Stomach (tissue), 9 donors: ENCODE results near the gene DOCK3. TPM values are rescaled to one million over a fixed set of nuclear protein-coding genes. Genes with fewer than 3 reads are reported as not detected.
A peak's percentile ranks its signal among the peaks of the same experiment; 100 is the strongest.

Experiments used
- DNase-seq, 2 donors: peaks; one replicate each; pipeline versions ENCODE4 v3.0.0 to v3.0.0-alpha.2; 2013 to 2019
- H3K27ac ChIP-seq, 5 donors: fragments of 200-600 bp in 4 of 5; sonication (generic) in 4 of 5; one replicate each; pipeline ENCODE4 v1.5.1; 2013 to 2019; ENCODE audit warnings: mild to moderate bottlenecking in 1 of 5, moderate library complexity in 1 of 5
- H3K27me3 ChIP-seq, 3 donors: fragments of 200-600 bp; sonication (generic); one replicate each; pipeline ENCODE4 v1.5.1; 2017 to 2019; ENCODE audit warnings: mixed run types in 1 of 3
- H3K36me3 ChIP-seq, 4 donors: fragments of 200-600 bp; sonication (generic); 1 replicate in 3 of 4; 2 replicates in 1 of 4; pipeline ENCODE4 v1.5.1; 2016 to 2019
- H3K4me1 ChIP-seq, 4 donors: fragments of 200-600 bp; sonication (generic); one replicate each; pipeline ENCODE4 v1.5.1; 2016 to 2019
- H3K4me3 ChIP-seq, 4 donors: fragments of 200-600 bp; sonication (generic) in 3 of 4; one replicate each; pipeline ENCODE4 v1.5.1; 2016 to 2019; ENCODE audit warnings: mild to moderate bottlenecking in 1 of 4
- H3K9me3 ChIP-seq, 4 donors: fragments of 200-600 bp; sonication (generic); one replicate each; pipeline ENCODE4 v1.5.1; 2016 to 2019
- CTCF ChIP-seq, 7 experiments: fragments of 450-650 bp in 4 of 7; fragments of 200-600 bp in 3 of 7; sonication (generic) in 3 of 7; IDR thresholded peaks; one replicate each; pipeline ENCODE4 v1.5.1; 2016 to 2019; ENCODE audit warnings: antibody characterized with exemption in 7 of 7, control low read depth in 2 of 7, mild to moderate bottlenecking in 1 of 7
- EP300 ChIP-seq: sonication (generic); formaldehyde crosslinking; IDR thresholded peaks from one replicate; pipeline ENCODE4 v1.6.1; 2017; ENCODE audit warnings: antibody characterized with exemption
- POLR2A ChIP-seq, 4 donors: fragments of 450-650 bp; IDR thresholded peaks; one replicate each; pipeline ENCODE4 v1.6.1; 2016; ENCODE audit warnings: antibody characterized with exemption in 4 of 4, control low read depth in 2 of 4, mild to moderate bottlenecking in 1 of 4, moderate library complexity in 1 of 4
- POLR2AphosphoS5 ChIP-seq, 3 donors: sonication (generic); formaldehyde crosslinking; IDR thresholded peaks; one replicate each; pipeline ENCODE4 v1.6.1; 2016; ENCODE audit warnings: antibody characterized with exemption in 3 of 3
- WGBS, 5 donors: extraction: QIAGEN DNeasy Blood & Tissue Kit in 3 of 5; methylation state at CpG; one replicate each; pipeline versions ENCODE4 v1.1.5 to v1.1.7; 2013 to 2018; 5-methylcytosine and 5-hydroxymethylcytosine counted together
- intact Hi-C: fragments of 100-400 bp; cut with DNase I; formaldehyde crosslinking; loops from one replicate; pipeline ENCODE4 v1.15.1; 2023; ENCODE audit warnings: low total_unique reads
- polyA plus RNA-seq, 3 donors: library from polyadenylated mRNA; stranded (reverse); fragments of 200-250 nt; gene quantifications; one replicate each; pipeline ENCODE4 v1.2.3, GENCODE V29; 2013
- total RNA-seq, 5 donors: library from RNA; depleted of rRNA; stranded (reverse); fragments of >200 nt; gene quantifications; one replicate each; pipeline versions ENCODE4 v1.1.0 to v1.2.3, GENCODE V29; 2014 to 2016
- donor health status: healthy with polysubstance abuse.
- donor health status: Bipolar disorder and iron deficiency.
- donor health status: healthy.

The DOCK3 gene
- total and polyA plus RNA-seq, 8 donors, result 0.06 to 2.3 (median 1.0) TPM; not detected in 2

GRCh38 chr3:51336261-51336660 lies 661.5 kb downstream of the DOCK3 start:
- Histone ChIP-seq H3K4me3 (no peak overlapping the region), H3K4me1 (peaks cover 6 to 26% (median 14%) of the 10 kb centered on the region in 4 donors), H3K36me3 (no peaks in the 10 kb centered on the region), H3K9me3 (no peaks in the 10 kb centered on the region), H3K27ac (no peak overlapping the region), H3K27me3 (no peaks in the 10 kb centered on the region)
- DNase-seq, result no peak
- TF ChIP-seq CTCF (IDR thresholded peaks at IDR 0.05) (no peak), POLR2AphosphoS5 (IDR thresholded peaks at IDR 0.05) (no peak), EP300 (no peak), POLR2A (IDR thresholded peaks at IDR 0.05) (no peak)
- WGBS, 5 donors, result 77 to 100% (median 97%) methylated on average over 1 of the region's 1 CpG
- intact Hi-C loops, result no loop called here

GRCh38 chr3:51337666-51338065 lies 662.9 kb downstream of the DOCK3 start:
- intact Hi-C loops, result no loop called here
- H3K27ac ChIP-seq, result no peak overlapping the region
- H3K4me1 ChIP-seq, result peaks cover 6 to 27% (median 14%) of the 10 kb centered on the region in 4 donors
- no peak overlapping the region for H3K4me3 ChIP-seq
- DNase-seq, result no peak
- TF ChIP-seq EP300 (no peak), POLR2AphosphoS5 (IDR thresholded peaks at IDR 0.05) (no peak), CTCF (IDR thresholded peaks at IDR 0.05) (no peak), POLR2A (IDR thresholded peaks at IDR 0.05) (no peak)
- H3K36me3 ChIP-seq, result no peaks in the 10 kb centered on the region
- no peaks in the 10 kb centered on the region for H3K9me3 ChIP-seq
- 46 to 95% (median 82%) methylated on average over 1 of the region's 1 CpG for WGBS, 5 donors
- no peaks in the 10 kb centered on the region for H3K27me3 ChIP-seq

- Histone ChIP-seq H3K27me3 (no peaks in the 10 kb centered on the region), H3K4me3 (no peak overlapping the region), H3K9me3 (no peaks in the 10 kb centered on the region), H3K27ac (no peak overlapping the region), H3K4me1 (peaks cover 6 to 27% (median 14%) of the 10 kb centered on the region in 4 donors), H3K36me3 (no peaks in the 10 kb centered on the region)
- TF ChIP-seq POLR2AphosphoS5 (IDR thresholded peaks at IDR 0.05), result no peak
- no peak for TF ChIP-seq EP300
- TF ChIP-seq CTCF (IDR thresholded peaks at IDR 0.05), result no peak
- no peak for TF ChIP-seq POLR2A (IDR thresholded peaks at IDR 0.05)
- DNase-seq, result peak in 1 of 2 donors; percentile 64
- intact Hi-C loops, result no loop called here
- 60 to 69% (median 63%) methylated on average over 3 of the region's 3 CpGs for WGBS, 5 donors
Measured at GRCh38 chr3:51338632-51339031, 663.9 kb downstream of the DOCK3 start.

- Histone ChIP-seq H3K27me3 (no peaks in the 10 kb centered on the region), H3K9me3 (no peaks in the 10 kb centered on the region), H3K36me3 (no peaks in the 10 kb centered on the region), H3K4me1 (peaks cover 6 to 27% (median 14%) of the 10 kb centered on the region in 4 donors), H3K27ac (peak overlapping the region in 4 of 5 donors; percentile 26 to 70 (median 57)), H3K4me3 (no peak overlapping the region)
- 40 to 59% (median 57%) methylated on average over 4 of the region's 4 CpGs for WGBS, 5 donors
- peak in 1 of 2 donors; percentile 68 for DNase-seq
- no peak for TF ChIP-seq EP300
- TF ChIP-seq POLR2A (IDR thresholded peaks at IDR 0.05), result no peak
- intact Hi-C loops, result no loop called here
Measured at GRCh38 chr3:51340013-51340829, 665.5 kb downstream of the DOCK3 start.
